ENCODE measurements around the gene TBCA. TPM values are rescaled to one million over a fixed set of nuclear protein-coding genes. Genes with fewer than 3 reads are reported as not detected.

Gene TBCA
- total RNA-seq, 1 experiment from 2014 or later, result 317 TPM

GRCh38 chr5:77662635-77663034 is 113.5 kb downstream of the TBCA start:
- CTCF ChIA-PET, result interaction anchor here (1.4 kb wide), 1 partner anchor 16 kb away, joined by 5 read pairs; no protein-coding TSS in a partner anchor

GRCh38 chr5:77658662-77659061 is 117.5 kb downstream of the TBCA start:
- no peak overlapping the region for H3K27ac ChIP-seq (ENCODE audit: low read depth, low read length)
- no peaks in the 10 kb centered on the region for H3K36me3 ChIP-seq (ENCODE audit: control insufficient read depth in 1 of 2, insufficient read depth in 2 of 2, low read length in 2 of 2)
- no peak overlapping the region for H3K4me2 ChIP-seq (ENCODE audit: low read length)
- ChIA-PET CTCF (no interaction called here), POLR2A (no interaction called here), RAD21 (ENCODE audit: low non-redundant PET in 1 of 2, low total read pairs in 2 of 2, uncharacterized antibody in 2 of 2, unreplicated experiment in 2 of 2) (no interaction called here)
- H2AFZ ChIP-seq (ENCODE audit: low read depth, low read length, poor library complexity, severe bottlenecking), result no peak overlapping the region
- no peaks in the 10 kb centered on the region for H3K27me3 ChIP-seq (ENCODE audit: insufficient read depth, low read length)
- no peak overlapping the region for H3K9ac ChIP-seq (ENCODE audit: low read length)
- no peaks in the 10 kb centered on the region for H3K9me2 ChIP-seq (ENCODE audit: insufficient read depth)
- DNase-seq (ENCODE audit: low read depth, low spot score), result no peak
- TF ChIP-seq TCF7L2 (IDR thresholded peaks at IDR 0.05; ENCODE audit: borderline replicate concordance, extremely low read depth, insufficient read depth, insufficient read length), result no peak
- H3K4me1 ChIP-seq (ENCODE audit: control insufficient read depth in 1 of 2, insufficient read depth in 2 of 2, low read length in 2 of 2), result no peaks in the 10 kb centered on the region
- H4K20me1 ChIP-seq (ENCODE audit: insufficient read depth), result no peaks in the 10 kb centered on the region
- no peak overlapping the region for H3K4me3 ChIP-seq (replicated peaks in 1 of 2; ENCODE audit: low read depth in 1 of 2, low read length in 2 of 2)
- ATAC-seq, result no peak
- no TSS peak for BruUV-seq (replicated peaks)
- no peaks in the 10 kb centered on the region for H3K79me2 ChIP-seq (ENCODE audit: insufficient read depth, low read length)
- intact Hi-C loops (cut with micrococcal nuclease), result no loop called here
- H3K9me3 ChIP-seq (ENCODE audit: control insufficient read depth in 1 of 2, insufficient read depth in 1 of 2, low read depth in 1 of 2, low read length in 2 of 2), result no peaks in the 10 kb centered on the region

More at GRCh38 chr5:77662635-77663034, 113.5 kb downstream of the TBCA start:
- no peak for ATAC-seq
- Histone ChIP-seq H3K27me3 (ENCODE audit: insufficient read depth, low read length) (no peaks in the 10 kb centered on the region), H3K4me1 (ENCODE audit: control insufficient read depth in 1 of 2, insufficient read depth in 2 of 2, low read length in 2 of 2) (no peaks in the 10 kb centered on the region), H4K20me1 (ENCODE audit: insufficient read depth) (no peaks in the 10 kb centered on the region), H3K4me3 (replicated peaks in 1 of 2; ENCODE audit: low read depth in 1 of 2, low read length in 2 of 2) (no peak overlapping the region), H3K4me2 (ENCODE audit: low read length) (no peak overlapping the region), H3K9ac (ENCODE audit: low read length) (no peak overlapping the region), H3K36me3 (ENCODE audit: control insufficient read depth in 1 of 2, insufficient read depth in 2 of 2, low read length in 2 of 2) (no peaks in the 10 kb centered on the region), H3K9me3 (ENCODE audit: control insufficient read depth in 1 of 2, insufficient read depth in 1 of 2, low read depth in 1 of 2, low read length in 2 of 2) (no peaks in the 10 kb centered on the region), H3K79me2 (ENCODE audit: insufficient read depth, low read length) (no peaks in the 10 kb centered on the region), H2AFZ (ENCODE audit: low read depth, low read length, poor library complexity, severe bottlenecking) (no peak overlapping the region), H3K9me2 (ENCODE audit: insufficient read depth) (no peaks in the 10 kb centered on the region), H3K27ac (ENCODE audit: low read depth, low read length) (no peak overlapping the region)
- ChIA-PET RAD21 (ENCODE audit: low non-redundant PET in 1 of 2, low total read pairs in 2 of 2, uncharacterized antibody in 2 of 2, unreplicated experiment in 2 of 2) (no interaction called here), POLR2A (no interaction called here)
- no TSS peak for BruUV-seq (replicated peaks)
- intact Hi-C loops (cut with micrococcal nuclease), result no loop called here
- DNase-seq (ENCODE audit: low read depth, low spot score), result no peak
- TF ChIP-seq CBX3 (IDR thresholded peaks at IDR 0.05; ENCODE audit: low read depth), result no peak
- no peak for TF ChIP-seq ELF1 (IDR thresholded peaks at IDR 0.05; ENCODE audit: borderline replicate concordance, low read depth)
- TF ChIP-seq SIN3A (IDR thresholded peaks at IDR 0.05; ENCODE audit: low read depth), result no peak

Data from HCT116 (cell line).